Stimulated activated CD4-positive, alpha-beta T cell treated with anti-CD3 and anti-CD28 coated beads, TNF-alpha, amount 100 ng/mL, for 1 hour (primary cell): ENCODE data around the gene FIBP.
"Not testable (repeated sequence)": the region's sequence is repeated elsewhere in the genome, so short reads cannot be mapped to it uniquely, and the experiment has no call there.

Experiments
- DNase-seq, 3 donors: peaks; one replicate each; pipeline ENCODE4 v3.0.0-alpha.2; 2020; ENCODE audit warnings: low read depth in 3 of 3, low spot score in 1 of 3

The FIBP gene

GRCh38 chr11:65849366-65849765 is 38.9 kb downstream of the FIBP start:
- no peak for DNase-seq

DNA sequence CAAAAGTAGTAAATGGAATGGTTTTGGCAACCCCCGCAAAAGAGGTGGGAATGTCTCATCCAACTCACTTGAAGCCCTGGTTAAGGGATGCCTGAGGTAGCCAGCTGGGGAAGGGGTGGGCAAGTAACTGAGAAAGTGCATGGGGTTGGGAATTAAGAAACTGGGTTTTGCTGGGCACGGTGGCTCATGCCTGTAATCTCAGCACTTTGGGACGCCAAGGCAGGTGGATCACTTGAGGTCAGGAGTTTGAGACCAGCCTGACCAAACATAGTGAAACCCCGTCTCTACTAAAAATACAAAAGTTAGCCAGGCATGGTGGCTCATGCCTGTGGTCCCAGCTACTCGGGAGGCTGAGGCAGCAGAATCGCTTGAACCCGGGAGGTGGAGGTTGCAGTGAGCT is 39.6 kb downstream of the FIBP start:
- DNase-seq: not testable (repeated sequence)

- DNase-seq: no peak
Observed at GRCh38 chr11:65847746-65848145, 40.5 kb downstream of the FIBP start.

DNA sequence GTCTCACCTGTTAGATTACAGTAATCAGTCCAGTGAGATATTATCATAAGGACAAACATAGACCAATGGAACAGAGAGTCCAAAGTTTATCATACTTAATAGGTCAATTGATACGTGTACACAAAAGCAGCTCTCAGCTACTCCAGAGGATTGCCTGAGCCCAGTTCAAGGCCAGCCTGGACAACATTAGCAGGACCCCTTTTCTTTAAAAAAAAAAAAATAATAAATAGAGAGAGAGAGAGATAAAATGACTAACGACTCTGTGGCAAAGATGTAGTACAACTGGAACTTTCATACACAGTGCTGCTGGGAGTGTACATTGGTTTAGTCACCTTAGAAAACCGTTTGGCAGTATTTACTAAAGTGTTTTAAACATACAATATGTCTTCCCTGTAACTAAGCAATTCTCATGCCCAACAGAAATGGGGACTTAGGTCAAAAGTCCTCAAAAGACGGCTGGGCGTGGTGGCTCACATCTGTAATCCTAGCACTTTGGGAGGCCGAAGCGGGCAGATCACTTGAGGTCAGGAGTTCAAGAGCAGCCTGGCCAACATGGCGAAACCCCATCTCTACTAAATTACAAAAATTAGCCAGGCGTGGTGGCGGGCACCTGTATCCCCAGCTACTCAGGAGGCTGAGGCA is 43.9 kb downstream of the FIBP start:
- no peak for DNase-seq

- DNase-seq: no peak
Observed at GRCh38 chr11:65843811-65844210, 44.5 kb downstream of the FIBP start.

DNA sequence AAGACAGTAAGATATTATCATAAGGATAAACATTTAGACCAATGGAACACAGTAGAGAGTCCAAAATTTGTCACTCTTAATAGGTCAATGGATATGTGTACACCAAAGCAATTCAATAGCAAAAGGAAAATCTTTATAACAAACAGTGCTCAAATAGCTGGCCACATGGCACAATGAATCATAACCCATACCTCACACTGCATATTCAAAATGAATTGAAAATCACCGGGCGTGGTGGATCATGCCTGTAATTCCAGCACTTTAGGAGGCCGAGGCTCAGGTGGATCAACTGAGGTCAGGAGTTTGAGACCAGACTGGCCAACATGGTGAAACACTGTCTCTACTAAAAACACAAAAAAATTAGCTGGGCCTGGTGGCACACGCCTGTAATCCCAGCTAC is 46.1 kb downstream of the FIBP start:
- DNase-seq: no peak

- DNase-seq: no peak
Observed at GRCh38 chr11:65834202-65834601, 54.1 kb downstream of the FIBP start.
